HepG2 (cell line): Measurements from ENCODE around the gene ARL4D. TPM values are rescaled to one million over a fixed set of nuclear protein-coding genes. Genes with fewer than 3 reads are reported as not detected.

Experiments
- ARID2 ChIP-seq: sonication (generic); formaldehyde crosslinking; IDR thresholded peaks from 2 replicates; pipeline ENCODE4 v1.8.1; 2022; ENCODE audit warnings: mild to moderate bottlenecking, missing genetic modification reagents, borderline replicate concordance
- CC2D1A ChIP-seq: sonication (generic); formaldehyde crosslinking; IDR thresholded peaks from 2 replicates; pipeline ENCODE4 v1.8.1; 2023; ENCODE audit warnings: mild to moderate bottlenecking, missing genetic modification reagents
- CEBPG ChIP-seq: IDR thresholded peaks from 2 replicates; pipeline ENCODE4 v1.6.1; 2016
- CENPBD1 ChIP-seq: sonication (generic); formaldehyde crosslinking; IDR thresholded peaks from 2 replicates; pipeline ENCODE4 v1.8.0; 2022; ENCODE audit warnings: missing genetic modification reagents, low read depth, mild to moderate bottlenecking, borderline replicate concordance
- EED ChIP-seq: sonication (generic); formaldehyde crosslinking; IDR thresholded peaks from 2 replicates; pipeline ENCODE4 v1.5.0; 2020; ENCODE audit warnings: mild to moderate bottlenecking, missing genetic modification reagents
- EP300 ChIP-seq, 3 experiments: sonication (generic) in 1 of 3; formaldehyde crosslinking in 1 of 3; IDR thresholded peaks; 2 replicates each; pipeline versions ENCODE4 v1.5.1 to v1.6.1; 2011 to 2020; ENCODE audit warnings: low read depth in 2 of 3, low read length in 2 of 3, borderline replicate concordance in 1 of 3, improper control_type of control experiment in 1 of 3, mild to moderate bottlenecking in 1 of 3, missing genetic modification reagents in 1 of 3, moderate library complexity in 1 of 3
- ERF ChIP-seq: IDR thresholded peaks from 2 replicates; pipeline ENCODE4 v1.6.1; 2018; ENCODE audit warnings: missing biosample characterization, missing genetic modification reagents
- ETS1 ChIP-seq: sonication (generic); formaldehyde crosslinking; IDR thresholded peaks from 2 replicates; pipeline ENCODE4 v1.4.0; 2020; ENCODE audit warnings: missing genetic modification reagents
- GABPA ChIP-seq, 2 experiments: IDR thresholded peaks; 2 replicates each; pipeline ENCODE4 v1.6.1; 2011 to 2016; ENCODE audit warnings: low read depth in 2 of 2, low read length in 1 of 2, missing biosample characterization in 1 of 2, missing genetic modification characterization in 1 of 2
- GFI1 ChIP-seq: sonication (generic); formaldehyde crosslinking; IDR thresholded peaks from 2 replicates; pipeline ENCODE4 v1.5.0; 2020; ENCODE audit warnings: missing genetic modification reagents, mild to moderate bottlenecking, borderline replicate concordance
- HNF1B ChIP-seq: sonication (generic); formaldehyde crosslinking; IDR thresholded peaks from 2 replicates; pipeline ENCODE4 v1.5.1; 2020; ENCODE audit warnings: mild to moderate bottlenecking, moderate library complexity, missing genetic modification reagents
- HOXA5 ChIP-seq: sonication (generic); formaldehyde crosslinking; IDR thresholded peaks from 2 replicates; pipeline ENCODE4 v1.4.0; 2020; ENCODE audit warnings: missing genetic modification reagents
- RXRA ChIP-seq: sonication (generic); formaldehyde crosslinking; IDR thresholded peaks from 2 replicates; pipeline ENCODE4 v1.5.1; 2020; ENCODE audit warnings: missing genetic modification reagents
- SP1 ChIP-seq, 2 experiments: fragments of 450-650 bp in 1 of 2; sonication (generic) in 1 of 2; formaldehyde crosslinking in 1 of 2; IDR thresholded peaks; 2 replicates each; pipeline versions ENCODE4 v1.4.0 to v1.6.1; 2016 to 2020; ENCODE audit warnings: missing genetic modification reagents in 1 of 2
- SP4 ChIP-seq: sonication (generic); formaldehyde crosslinking; IDR thresholded peaks from 2 replicates; pipeline ENCODE4 v1.8.1; 2023; ENCODE audit warnings: mild to moderate bottlenecking, missing genetic modification reagents
- TCF7 ChIP-seq: sonication (generic); IDR thresholded peaks from 2 replicates; pipeline ENCODE4 v1.6.1; 2016; ENCODE audit warnings: antibody characterized with exemption, low read depth
- YY1 ChIP-seq: IDR thresholded peaks from 2 replicates; pipeline ENCODE4 v1.6.1; 2011; ENCODE audit warnings: low read length, low read depth, moderate library complexity, mild to moderate bottlenecking; ENCODE audit not compliant: insufficient read depth, insufficient replicate concordance
- ZBTB1 ChIP-seq: sonication (generic); formaldehyde crosslinking; IDR thresholded peaks from 2 replicates; pipeline ENCODE4 v1.4.0; 2020; ENCODE audit warnings: missing genetic modification reagents, borderline replicate concordance
- ZBTB21 ChIP-seq: sonication (generic); formaldehyde crosslinking; IDR thresholded peaks from 2 replicates; pipeline ENCODE4 v1.4.0; 2020; ENCODE audit warnings: missing genetic modification reagents
- ZNF274 ChIP-seq: sonication (generic); formaldehyde crosslinking; IDR thresholded peaks from 2 replicates; pipeline ENCODE4 v1.5.1; 2020; ENCODE audit warnings: mild to moderate bottlenecking, missing genetic modification reagents
- ZNF737 ChIP-seq: sonication (generic); formaldehyde crosslinking; IDR thresholded peaks from 2 replicates; pipeline ENCODE4 v1.5.0; 2020; ENCODE audit warnings: missing genetic modification reagents, mild to moderate bottlenecking, borderline replicate concordance
- ZNF75D ChIP-seq: sonication (generic); formaldehyde crosslinking; IDR thresholded peaks from 2 replicates; pipeline ENCODE4 v1.8.1; 2023; ENCODE audit warnings: missing genetic modification reagents, mild to moderate bottlenecking, borderline replicate concordance
- ZNF770 ChIP-seq: sonication (generic); formaldehyde crosslinking; IDR thresholded peaks from 2 replicates; pipeline ENCODE4 v1.5.0; 2020; ENCODE audit warnings: mild to moderate bottlenecking, missing genetic modification reagents
- ZSCAN30 ChIP-seq: sonication (generic); formaldehyde crosslinking; IDR thresholded peaks from 2 replicates; pipeline ENCODE4 v1.5.0; 2020; ENCODE audit warnings: mild to moderate bottlenecking, missing genetic modification reagents
- ZZZ3 ChIP-seq: sonication (generic); formaldehyde crosslinking; IDR thresholded peaks from 2 replicates; pipeline ENCODE4 v1.4.0; 2020; ENCODE audit warnings: missing genetic modification reagents, mild to moderate bottlenecking, borderline replicate concordance
- polyA plus RNA-seq, 8 experiments: library from polyadenylated mRNA; depleted of rRNA in 3 of 8; stranded (reverse) in 7 of 8; unstranded in 1 of 8; fragments of >200 nt; fragmentation: Illumina TruSeq in 4 of 8; extraction: Trizol in 4 of 8; gene quantifications; 2 replicates each; pipeline versions ENCODE4 v1.2.1 to v1.2.3, GENCODE V29; 2011 to 2016; ENCODE audit warnings: low read depth in 4 of 8, missing spikeins in 1 of 8, mixed read lengths in 1 of 8; ENCODE audit not compliant: insufficient read depth in 1 of 8
- total RNA-seq, 5 experiments: library from RNA; depleted of rRNA; stranded (reverse); fragments of >200 nt; fragmentation: Illumina TruSeq; extraction: Trizol; gene quantifications; 2 replicates each; pipeline ENCODE4 v1.2.3, GENCODE V29; 2016; ENCODE audit warnings: low read depth in 1 of 5

Gene ARL4D
- total and polyA plus RNA-seq, 2 of the 13 experiments (the other 11 are each of a cell fraction or from before 2014, with no cell fraction given), result 9.0 to 25.9 TPM

- TF ChIP-seq CENPBD1 (CRISPR knock-in tag), result no peak
- TF ChIP-seq ZNF770, result no peak
- TF ChIP-seq ZNF75D, result no peak
- TF ChIP-seq GFI1 (CRISPR knock-in tag), result no peak
- no peak for TF ChIP-seq SP4 (CRISPR knock-in tag)
- TF ChIP-seq GABPA (IDR thresholded peaks at IDR 0.05; ENCODE audit: low read depth, low read length), result no peak
- no peak for TF ChIP-seq GABPA (CRISPR knock-in tag; IDR thresholded peaks at IDR 0.05; ENCODE audit: low read depth)
- TF ChIP-seq ZNF737, result no peak
- 0 out of 2 replicates have a peak, but pooled peaks have one; percentile 31 for TF ChIP-seq ERF (CRISPR knock-in tag)
- no peak for TF ChIP-seq ARID2 (CRISPR knock-in tag)
- TF ChIP-seq SP1 (IDR thresholded peaks at IDR 0.05), result no peak
- TF ChIP-seq SP1 (CRISPR knock-in tag; IDR thresholded peaks at IDR 0.05), result no peak
- TF ChIP-seq ZNF274, result no peak
- 0 out of 2 replicates have a peak, but pooled peaks have one; percentile 32 for TF ChIP-seq RXRA (CRISPR knock-in tag)
- no peak for TF ChIP-seq ZZZ3 (CRISPR knock-in tag)
- no peak for TF ChIP-seq ETS1 (CRISPR knock-in tag)
- no peak for TF ChIP-seq ZSCAN30 (CRISPR knock-in tag)
- TF ChIP-seq HNF1B (CRISPR knock-in tag), result no peak
- TF ChIP-seq ZBTB21 (CRISPR knock-in tag), result no peak
- no peak for TF ChIP-seq TCF7
- no peak for TF ChIP-seq EED
- no peak for TF ChIP-seq ZBTB1 (CRISPR knock-in tag)
- TF ChIP-seq YY1, result no peak
- TF ChIP-seq CEBPG (CRISPR knock-in tag), result peak; percentile 96
- no peak for TF ChIP-seq EP300 (IDR thresholded peaks at IDR 0.05; ENCODE audit: low read depth in 2 of 2, low read length in 2 of 2)
- TF ChIP-seq EP300 (CRISPR knock-in tag; IDR thresholded peaks at IDR 0.05; ENCODE audit: borderline replicate concordance), result no peak
- no peak for TF ChIP-seq CC2D1A
- no peak for TF ChIP-seq HOXA5 (CRISPR knock-in tag)
These were observed 21.6 kb upstream of the ARL4D start (continued) for GRCh38 chr17:43377056-43377810.
